ENCODE results near the gene CLECL1. TPM values are rescaled to one million over a fixed set of nuclear protein-coding genes. Genes with fewer than 3 reads are reported as not detected.
"Not testable (repeated sequence)": the region's sequence is repeated elsewhere in the genome, so short reads cannot be mapped to it uniquely, and the experiment has no call there.

The CLECL1 gene
- total RNA-seq, 2 experiments from 2014 or later, result 6.0 to 8.5 TPM

DNA sequence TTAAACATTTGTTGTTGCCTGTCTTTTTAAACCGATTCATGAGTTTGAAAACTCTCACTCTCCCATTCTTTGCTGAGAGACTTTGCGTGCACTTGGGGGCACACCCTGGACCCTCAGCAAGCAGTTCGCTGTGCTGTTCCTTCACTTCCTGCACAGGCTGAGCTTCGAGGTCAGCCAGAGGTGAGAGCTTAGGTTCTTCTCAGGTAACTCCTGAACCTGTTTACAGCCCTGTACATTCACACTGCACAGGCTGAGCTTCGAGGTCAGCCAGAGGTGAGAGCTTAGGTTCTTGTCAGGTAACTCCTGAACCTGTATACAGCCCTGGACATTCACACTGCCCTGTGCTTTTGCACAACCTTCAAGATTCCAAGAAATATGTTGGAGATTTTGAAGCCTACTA lies 9.8 kb upstream of the CLECL1 start:
- ATAC-seq (peak; percentile 66), DNase-seq (peak; percentile 56)
- peak overlapping the region; percentile 74 for H3K4me3 Mint-ChIP-seq
- ChIA-PET POLR2A (interaction anchor here (0.8 to 5.5 kb wide), 15 partner anchors 9 to 121 kb away, joined by 3 to 56 read pairs (median 12); partner anchors contain the start of genes CD69 and CLEC2D), CTCF (interaction anchor here (0.5 to 23.1 kb wide), 62 partner anchors 10 to 1579 kb away, joined by 3 to 791 read pairs (median 5); partner anchors contain the start of genes CD69, CLEC2B, CLEC2D and CLECL1)
- H3K36me3 Mint-ChIP-seq (ENCODE audit: low read depth), result peaks cover 16% of the 10 kb centered on the region
- peaks cover 11% of the 10 kb centered on the region for H3K9me3 Mint-ChIP-seq
- TF ChIP-seq, protein P1, sequence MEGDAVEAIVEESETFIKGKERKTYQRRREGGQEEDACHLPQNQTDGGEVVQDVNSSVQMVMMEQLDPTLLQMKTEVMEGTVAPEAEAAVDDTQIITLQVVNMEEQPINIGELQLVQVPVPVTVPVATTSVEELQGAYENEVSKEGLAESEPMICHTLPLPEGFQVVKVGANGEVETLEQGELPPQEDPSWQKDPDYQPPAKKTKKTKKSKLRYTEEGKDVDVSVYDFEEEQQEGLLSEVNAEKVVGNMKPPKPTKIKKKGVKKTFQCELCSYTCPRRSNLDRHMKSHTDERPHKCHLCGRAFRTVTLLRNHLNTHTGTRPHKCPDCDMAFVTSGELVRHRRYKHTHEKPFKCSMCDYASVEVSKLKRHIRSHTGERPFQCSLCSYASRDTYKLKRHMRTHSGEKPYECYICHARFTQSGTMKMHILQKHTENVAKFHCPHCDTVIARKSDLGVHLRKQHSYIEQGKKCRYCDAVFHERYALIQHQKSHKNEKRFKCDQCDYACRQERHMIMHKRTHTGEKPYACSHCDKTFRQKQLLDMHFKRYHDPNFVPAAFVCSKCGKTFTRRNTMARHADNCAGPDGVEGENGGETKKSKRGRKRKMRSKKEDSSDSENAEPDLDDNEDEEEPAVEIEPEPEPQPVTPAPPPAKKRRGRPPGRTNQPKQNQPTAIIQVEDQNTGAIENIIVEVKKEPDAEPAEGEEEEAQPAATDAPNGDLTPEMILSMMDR (IDR thresholded peaks at IDR 0.05), result no peak
- H3K27ac Mint-ChIP-seq, result peak overlapping the region; percentile 90
- H3K4me1 Mint-ChIP-seq (ENCODE audit: low read depth), result peaks cover 67% of the 10 kb centered on the region
- intact Hi-C loops (cut with micrococcal nuclease), result loop anchor here (5.0 to 10.0 kb wide), 3 partner anchors 70 to 392 kb away; partner anchors contain the start of gene CLEC7A
- H3K27me3 Mint-ChIP-seq, result no peaks in the 10 kb centered on the region

DNA sequence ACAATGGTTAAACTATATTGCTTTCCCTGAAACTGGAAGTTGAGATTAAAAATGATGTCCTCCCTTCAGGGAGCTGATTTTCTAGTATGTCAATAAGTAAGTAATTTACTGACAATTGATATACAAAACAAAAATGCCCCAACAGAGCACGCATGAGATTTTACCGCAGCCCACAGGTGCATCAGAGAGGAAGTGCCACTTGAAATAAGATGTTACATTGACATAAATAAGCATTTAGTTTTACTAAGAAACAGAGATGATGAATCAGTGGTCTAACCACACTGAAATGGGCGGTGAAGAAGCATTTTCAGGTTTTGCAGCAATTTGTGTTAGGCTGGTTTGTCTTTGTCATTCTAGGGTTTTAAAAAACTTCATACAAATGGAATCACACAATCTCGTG lies 8.8 kb upstream of the CLECL1 start:
- intact Hi-C loops (cut with micrococcal nuclease), result loop anchor here (5.0 to 10.0 kb wide), 3 partner anchors 69 to 393 kb away; partner anchors contain the start of gene CLEC7A
- TF ChIP-seq, protein P1 (IDR thresholded peaks at IDR 0.05), result no peak
- ChIA-PET CTCF (interaction anchor here (0.7 to 23.1 kb wide), 25 partner anchors 9 to 410 kb away, joined by 3 to 791 read pairs (median 6); partner anchors contain the start of genes CLEC2D and CLECL1), POLR2A (interaction anchor here (1.1 to 5.5 kb wide), 18 partner anchors 10 to 122 kb away, joined by 3 to 56 read pairs (median 7); partner anchors contain the start of genes CD69 and CLEC2D)
- Mint-ChIP-seq H3K36me3 (ENCODE audit: low read depth) (peaks cover 16% of the 10 kb centered on the region), H3K27ac (peak overlapping the region; percentile 90), H3K4me3 (peak overlapping the region; percentile 74), H3K27me3 (no peaks in the 10 kb centered on the region), H3K4me1 (ENCODE audit: low read depth) (peaks cover 71% of the 10 kb centered on the region), H3K9me3 (peaks cover 11% of the 10 kb centered on the region)
- ATAC-seq, result peak; percentile 69
- peak; percentile 95 for DNase-seq

DNA sequence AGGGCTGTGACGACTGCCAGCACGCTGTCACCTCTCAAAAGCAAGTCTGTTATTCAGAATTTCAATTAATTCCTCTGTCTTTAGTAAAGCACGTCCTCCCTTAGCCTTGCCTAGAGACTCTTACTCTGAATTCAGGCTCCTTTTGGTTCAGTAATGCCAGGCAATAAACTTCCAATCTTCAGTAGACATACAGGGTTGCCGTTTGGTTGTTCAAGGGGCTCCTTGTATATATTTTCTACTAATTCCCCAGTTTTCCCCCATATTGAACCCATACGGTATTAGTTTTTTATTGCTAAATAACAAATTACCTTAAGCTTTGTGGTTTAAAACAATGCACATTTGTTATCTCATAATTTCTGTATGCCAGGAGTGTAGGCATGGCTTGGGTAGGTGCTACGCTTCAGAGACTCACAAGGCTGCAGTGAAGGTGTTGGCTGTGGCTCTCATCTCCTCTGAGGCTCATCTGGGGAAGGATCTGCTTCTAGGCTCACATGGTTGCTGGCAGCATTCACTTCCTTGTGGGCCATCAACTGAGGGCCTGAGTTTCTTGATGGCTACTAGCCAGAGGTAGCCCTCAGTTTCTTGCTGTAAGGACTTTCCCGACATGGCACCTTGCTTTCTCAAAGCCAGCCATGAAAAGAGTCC lies 7.3 kb upstream of the CLECL1 start:
- intact Hi-C loops (cut with micrococcal nuclease), result loop anchor here (5.0 to 10.0 kb wide), 3 partner anchors 68 to 395 kb away; partner anchors contain the start of gene CLEC7A
- Mint-ChIP-seq H3K36me3 (ENCODE audit: low read depth) (peaks cover 16% of the 10 kb centered on the region), H3K9me3 (peaks cover 13% of the 10 kb centered on the region), H3K4me3 (peak overlapping the region; percentile 51), H3K4me1 (ENCODE audit: low read depth) (peaks cover 77% of the 10 kb centered on the region), H3K27me3 (no peaks in the 10 kb centered on the region), H3K27ac (peak overlapping the region; percentile 81)
- ATAC-seq (no peak), DNase-seq (peak; percentile 23)
- ChIA-PET CTCF (interaction anchor here (6.5 to 23.1 kb wide), 2 partner anchors 13 to 59 kb away, joined by 83 to 791 read pairs; no protein-coding TSS in a partner anchor), POLR2A (interaction anchor here (1.0 to 5.5 kb wide), 8 partner anchors 20 to 91 kb away, joined by 3 to 56 read pairs (median 6); partner anchors contain the start of gene CD69)
- TF ChIP-seq, protein P1 (IDR thresholded peaks at IDR 0.05), result no peak

DNA sequence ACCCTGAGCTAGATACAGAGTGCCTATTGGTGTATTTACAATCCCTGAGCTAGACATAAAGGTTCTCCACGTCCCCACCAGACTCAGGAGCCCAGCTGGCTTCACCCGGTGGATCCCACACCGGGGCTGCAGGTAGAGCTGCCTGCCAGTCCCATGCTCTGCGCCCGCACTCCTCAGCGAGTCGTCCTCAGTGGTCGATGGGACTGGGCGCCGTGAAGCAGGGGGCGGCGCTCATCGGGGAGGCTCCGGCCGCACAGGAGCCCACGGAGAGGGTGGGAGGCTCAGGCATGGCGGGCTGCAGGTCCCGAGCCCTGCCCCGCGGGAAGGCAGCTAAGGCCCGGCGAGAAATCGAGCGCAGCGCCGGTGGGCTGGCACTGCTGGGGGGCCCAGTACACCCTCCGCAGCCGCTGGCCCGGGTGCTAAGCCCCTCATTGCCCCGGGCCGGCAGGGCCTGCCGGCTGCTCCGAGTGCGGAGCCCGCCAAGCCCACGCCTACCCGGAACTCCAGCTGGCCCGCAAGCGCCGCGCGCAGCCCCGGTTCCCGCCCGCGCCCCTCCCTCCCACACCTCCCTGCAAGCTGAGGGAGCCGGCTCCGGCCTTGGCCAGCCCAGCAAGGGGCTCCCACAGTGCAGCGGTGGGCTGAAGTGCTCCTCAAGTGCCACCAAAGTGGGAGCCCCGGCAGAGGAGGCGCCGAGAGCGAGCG lies 6.7 kb upstream of the CLECL1 start:
- H3K27me3 Mint-ChIP-seq, H3K27ac Mint-ChIP-seq, ATAC-seq, DNase-seq: not testable (repeated sequence)
- intact Hi-C loops (cut with micrococcal nuclease), result loop anchor here (5.0 to 10.0 kb wide), 3 partner anchors 67 to 395 kb away; partner anchors contain the start of gene CLEC7A
- Mint-ChIP-seq H3K9me3 (peaks cover 14% of the 10 kb centered on the region), H3K4me3 (peak overlapping the region; percentile 51), H3K36me3 (ENCODE audit: low read depth) (peaks cover 16% of the 10 kb centered on the region), H3K4me1 (ENCODE audit: low read depth) (peaks cover 71% of the 10 kb centered on the region)
- CTCF ChIA-PET, result interaction anchor here (1.0 to 6.5 kb wide), 2 partner anchors 13 to 92 kb away, joined by 3 to 83 read pairs; no protein-coding TSS in a partner anchor
- POLR2A ChIA-PET, result interaction anchor here (0.6 to 5.5 kb wide), 5 partner anchors 21 to 193 kb away, joined by 5 to 56 read pairs (median 16); partner anchors contain the start of genes CD69 and CLEC2A

DNA sequence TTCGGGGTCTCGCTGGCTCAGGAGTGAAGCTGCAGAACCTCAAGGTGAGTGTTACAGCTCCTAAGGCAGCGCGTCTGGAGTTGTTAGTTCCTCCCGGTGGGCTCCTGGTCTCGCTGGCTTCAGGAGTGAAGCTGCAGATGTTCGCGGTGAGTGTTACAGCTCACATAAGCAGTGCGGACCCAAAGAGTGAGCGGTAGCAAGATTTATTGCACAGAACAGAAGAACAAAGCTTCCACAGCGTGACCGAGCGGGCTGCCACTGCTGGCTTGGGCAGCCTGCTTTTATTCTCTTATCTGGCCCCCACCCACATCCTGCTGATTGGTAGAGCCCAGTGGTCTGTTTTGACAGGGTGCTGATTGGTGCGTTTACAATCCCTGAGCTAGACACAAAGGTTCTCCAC lies 6.0 kb upstream of the CLECL1 start:
- Mint-ChIP-seq H3K36me3 (ENCODE audit: low read depth) (peaks cover 16% of the 10 kb centered on the region), H3K27ac (peak overlapping the region; percentile 76), H3K4me3 (peak overlapping the region; percentile 43), H3K4me1 (ENCODE audit: low read depth) (peaks cover 70% of the 10 kb centered on the region), H3K9me3 (peaks cover 15% of the 10 kb centered on the region)
- intact Hi-C loops (cut with micrococcal nuclease); H3K27me3 Mint-ChIP-seq; DNase-seq; ATAC-seq: not testable (repeated sequence)
- CTCF ChIA-PET, result interaction anchor here (1.0 to 6.5 kb wide), 2 partner anchors 14 to 91 kb away, joined by 3 to 83 read pairs; no protein-coding TSS in a partner anchor
- POLR2A ChIA-PET, result interaction anchor here (0.6 to 5.5 kb wide), 4 partner anchors 53 to 193 kb away, joined by 3 to 42 read pairs (median 10); partner anchors contain the start of gene CLEC2A
